GM23338 (cell line): ENCODE data around the gene DDX31. TPM values are rescaled to one million over a fixed set of nuclear protein-coding genes. Genes with fewer than 3 reads are reported as not detected.

ENCODE experiments used
- ATAC-seq: fragments of 200-7000 bp; cut with Tn5 transposase; 3 replicates; pipeline ENCODE4 v1.9.1; 2020
- DNase-seq: peaks from one replicate; pipeline ENCODE4 v3.0.0-alpha.2; 2015; ENCODE audit warnings: low spot score
- H2AFZ ChIP-seq: fragments of 200-600 bp; sonication (generic); 2 replicates; pipeline ENCODE4 v1.8.0; 2016; ENCODE audit warnings: antibody characterized with exemption, mild to moderate bottlenecking, moderate library complexity
- H3F3A ChIP-seq: fragments of 200-600 bp; sonication (generic); replicated peaks from 2 replicates; pipeline ENCODE4 v1.8.0; 2017; ENCODE audit warnings: antibody characterized with exemption, mixed run types, low read depth
- H3K27ac ChIP-seq: fragments of 200-600 bp; sonication (generic); 2 replicates; pipeline ENCODE4 v1.6.1; 2016; ENCODE audit warnings: low read depth
- H3K27me3 ChIP-seq: fragments of 200-600 bp; sonication (generic); 2 replicates; pipeline ENCODE4 v1.8.0; 2016; ENCODE audit warnings: mild to moderate bottlenecking, mixed run types, moderate library complexity; ENCODE audit not compliant: insufficient read depth
- H3K36me3 ChIP-seq: fragments of 200-600 bp; sonication (generic); 2 replicates; pipeline ENCODE4 v1.8.0; 2016; ENCODE audit warnings: mild to moderate bottlenecking; ENCODE audit not compliant: insufficient read depth
- H3K4me1 ChIP-seq: fragments of 200-600 bp; sonication (generic); 2 replicates; pipeline ENCODE4 v1.8.0; 2016; ENCODE audit warnings: mild to moderate bottlenecking, moderate library complexity; ENCODE audit not compliant: insufficient read depth
- H3K4me2 ChIP-seq: fragments of 200-600 bp; sonication (generic); 2 replicates; pipeline ENCODE4 v1.7.1; 2017; ENCODE audit warnings: mixed run types
- H3K4me3 ChIP-seq: fragments of 200-600 bp; sonication (generic); 2 replicates; pipeline ENCODE4 v1.6.1; 2016; ENCODE audit warnings: mixed run types
- H3K79me2 ChIP-seq: fragments of 200-600 bp; sonication (generic); replicated peaks from 2 replicates; pipeline ENCODE4 v1.8.0; 2017; ENCODE audit warnings: mild to moderate bottlenecking; ENCODE audit not compliant: insufficient read depth
- H3K9me2 ChIP-seq: fragments of 200-600 bp; sonication (generic); 2 replicates; pipeline ENCODE4 v1.8.0; 2017; ENCODE audit not compliant: insufficient read depth
- H4K20me1 ChIP-seq: fragments of 200-600 bp; sonication (generic); replicated peaks from 2 replicates; pipeline ENCODE4 v1.8.0; 2017; ENCODE audit warnings: mild to moderate bottlenecking; ENCODE audit not compliant: insufficient read depth
- H3K27ac Mint-ChIP-seq: 2 replicates; pipeline ENCODE4 v1.8.0; 2020; ENCODE audit warnings: inconsistent platforms, mild to moderate bottlenecking, moderate library complexity, mixed read lengths
- H3K27me3 Mint-ChIP-seq: 3 replicates; pipeline ENCODE4 v1.8.0; 2022; ENCODE audit warnings: low read depth, mild to moderate bottlenecking, moderate library complexity, mixed read lengths, inconsistent platforms; ENCODE audit not compliant: insufficient read depth, poor library complexity
- H3K36me3 Mint-ChIP-seq: 3 replicates; pipeline ENCODE4 v1.8.0; 2021; ENCODE audit warnings: low read depth, mild to moderate bottlenecking, inconsistent platforms, moderate library complexity, mixed read lengths
- H3K4me1 Mint-ChIP-seq: 3 replicates; pipeline ENCODE4 v1.8.0; 2020; ENCODE audit warnings: mild to moderate bottlenecking, inconsistent platforms, mixed read lengths
- H3K4me3 Mint-ChIP-seq: 3 replicates; pipeline ENCODE4 v1.8.0; 2021; ENCODE audit warnings: moderate library complexity, mild to moderate bottlenecking, inconsistent platforms, mixed read lengths
- H3K9me3 Mint-ChIP-seq: 3 replicates; pipeline ENCODE4 v1.8.0; 2020; ENCODE audit warnings: moderate library complexity, mild to moderate bottlenecking, inconsistent platforms, mixed read lengths
- CREB1 ChIP-seq: fragments of 250-450 bp; sonication (Bioruptor Pico); IDR thresholded peaks from 2 replicates; pipeline ENCODE4 v1.5.0; 2020; ENCODE audit warnings: low read depth, mild to moderate bottlenecking, moderate library complexity
- CTCF ChIP-seq, 2 experiments: fragments of 200-600 bp in 1 of 2; sonication (generic) in 1 of 2; conservative IDR thresholded peaks; 2 replicates each; pipeline versions ENCODE4 v1.5.1 to v1.6.1; 2016 to 2017; ENCODE audit warnings: antibody characterized with exemption in 2 of 2, low read depth in 2 of 2, mild to moderate bottlenecking in 2 of 2, moderate library complexity in 1 of 2
- ETS1 ChIP-seq: IDR thresholded peaks from 2 replicates; pipeline ENCODE4 v1.6.1; 2016; ENCODE audit warnings: antibody characterized with exemption
- EZH2 ChIP-seq: fragments of 200-600 bp; sonication (generic); IDR thresholded peaks from one replicate; pipeline ENCODE4 v1.8.0; 2017; ENCODE audit warnings: antibody characterized with exemption, mild to moderate bottlenecking, low read depth; ENCODE audit not compliant: unreplicated experiment
- JUNB ChIP-seq: IDR thresholded peaks from one replicate; pipeline ENCODE4 v1.6.1; 2016; ENCODE audit warnings: antibody characterized with exemption; ENCODE audit not compliant: unreplicated experiment
- NANOG ChIP-seq: IDR thresholded peaks from 2 replicates; pipeline ENCODE4 v1.6.1; 2016; ENCODE audit warnings: antibody characterized with exemption, borderline replicate concordance
- POLR2AphosphoS5 ChIP-seq: IDR thresholded peaks from 2 replicates; pipeline ENCODE4 v1.6.1; 2016; ENCODE audit warnings: antibody characterized with exemption, low read depth
- REST ChIP-seq: IDR thresholded peaks from one replicate; pipeline ENCODE4 v1.6.1; 2018; ENCODE audit warnings: antibody characterized with exemption; ENCODE audit not compliant: unreplicated experiment
- STAT1 ChIP-seq: IDR thresholded peaks from one replicate; pipeline ENCODE4 v1.6.1; 2016; ENCODE audit warnings: antibody characterized with exemption; ENCODE audit not compliant: unreplicated experiment
- ZNF114 ChIP-seq: fragments of 250-450 bp; sonication (Bioruptor Pico); IDR thresholded peaks from 2 replicates; pipeline ENCODE4 v1.5.0; 2020; ENCODE audit warnings: mild to moderate bottlenecking, moderate library complexity
- ZNF331 ChIP-seq: fragments of 250-450 bp; sonication (Bioruptor Pico); IDR thresholded peaks from 2 replicates; pipeline ENCODE4 v1.5.0; 2020; ENCODE audit warnings: low read depth, mild to moderate bottlenecking, moderate library complexity
- polyA plus RNA-seq: library from polyadenylated mRNA; unstranded; fragments of >200 nt; fragmentation: Nextera tagmentation; extraction: Ambion mirVana; gene quantifications from 2 replicates; pipeline ENCODE4 v1.2.1, GENCODE V29; 2016
- total RNA-seq: library from RNA; depleted of rRNA; stranded (reverse); fragments of >200 nt; shearing (Covaris generic); gene quantifications from 2 replicates; pipeline ENCODE4 v1.2.3, GENCODE V29; 2014

DDX31 gene
- total and polyA plus RNA-seq, 2 experiments from 2014 or later, result 14.8 to 23.5 TPM

- TF ChIP-seq NANOG (no peak), POLR2AphosphoS5 (0 out of 2 replicates have a peak, but pooled peaks have one; percentile 23), CTCF (conservative IDR thresholded peaks at IDR 0.05; ENCODE audit: low read depth in 2 of 2) (peak; percentile 74 to 78)
- H3K4me1 ChIP-seq, result no peaks in the 10 kb centered on the region; the same call in 1 of the 2 replicates
Measured at GRCh38 chr9:132546148-132547051, 123.4 kb downstream of the DDX31 start.

GRCh38 chr9:132545578-132545977 lies 124.2 kb downstream of the DDX31 start:
- H3K79me2 ChIP-seq, result no peaks in the 10 kb centered on the region
- H3K4me2 ChIP-seq, result no peak overlapping the region
- no peaks in the 10 kb centered on the region for H4K20me1 ChIP-seq
- H3K27ac ChIP-seq, result no peak overlapping the region
- ATAC-seq, result no peak
- H3K4me3 ChIP-seq, result peak overlapping the region; percentile 56
- H3K4me1 ChIP-seq, result peaks cover 3% of the 10 kb centered on the region; the same call in 1 of the 2 replicates
- H3K36me3 ChIP-seq, result no peaks in the 10 kb centered on the region
- peak overlapping the region; percentile 100; the same call in 1 of the 2 replicates for H2AFZ ChIP-seq
- H3F3A ChIP-seq, result no peaks in the 10 kb centered on the region
- no peaks in the 10 kb centered on the region; the same call in 2 of the 3 replicates for H3K36me3 Mint-ChIP-seq
- peak overlapping the region; percentile 74; the same call in 1 of the 3 replicates for H3K4me3 Mint-ChIP-seq
- no peak overlapping the region for H3K27ac Mint-ChIP-seq
- H3K9me2 ChIP-seq, result no peaks in the 10 kb centered on the region
- no peaks in the 10 kb centered on the region for H3K9me3 Mint-ChIP-seq
- H3K27me3 ChIP-seq, result no peaks in the 10 kb centered on the region
- H3K4me1 Mint-ChIP-seq, result peaks cover 31% of the 10 kb centered on the region
- DNase-seq, result no peak
- peaks cover 20% of the 10 kb centered on the region for H3K27me3 Mint-ChIP-seq
- no peak for TF ChIP-seq NANOG
- no peak for TF ChIP-seq CREB1
- TF ChIP-seq ZNF114 (CRISPR knock-in tag), result no peak
- no peak for TF ChIP-seq JUNB
- no peak for TF ChIP-seq EZH2
- no peak for TF ChIP-seq REST
- no peak for TF ChIP-seq ETS1
- no peak for TF ChIP-seq ZNF331
- TF ChIP-seq STAT1, result no peak

More at GRCh38 chr9:132546148-132547051, 123.4 kb downstream of the DDX31 start:
- Mint-ChIP-seq H3K27ac (no peak overlapping the region), H3K9me3 (no peaks in the 10 kb centered on the region), H3K4me1 (peaks cover 27% of the 10 kb centered on the region), H3K36me3 (no peaks in the 10 kb centered on the region; the same call in 2 of the 3 replicates), H3K27me3 (peaks cover 20% of the 10 kb centered on the region), H3K4me3 (peak overlapping the region; percentile 74)
- H3K27me3 ChIP-seq, result no peaks in the 10 kb centered on the region
- DNase-seq (peak; percentile 82), ATAC-seq (peak; percentile 76)
- H3K4me3 ChIP-seq, result peak overlapping the region; percentile 56
- H4K20me1 ChIP-seq, result no peaks in the 10 kb centered on the region
- peak overlapping the region; percentile 89 for H3K4me2 ChIP-seq
- no peaks in the 10 kb centered on the region for H3K79me2 ChIP-seq
- H3K36me3 ChIP-seq, result no peaks in the 10 kb centered on the region
- no peaks in the 10 kb centered on the region for H3K9me2 ChIP-seq
- no peak overlapping the region for H3K27ac ChIP-seq
- H2AFZ ChIP-seq, result peak overlapping the region; percentile 100
- no peaks in the 10 kb centered on the region for H3F3A ChIP-seq
